ENCODE measurements around the gene SLC5A1.
"Not testable (repeated sequence)": the region's sequence is repeated elsewhere in the genome, so short reads cannot be mapped to it uniquely, and the experiment has no call there.

Gene SLC5A1

GRCh38 chr22:32136881-32137280 lies 93.8 kb downstream of the SLC5A1 start:
- Mint-ChIP-seq H3K4me1 (ENCODE audit: low read depth) (peaks cover 25% of the 10 kb centered on the region), H3K4me3 (peak overlapping the region; percentile 80)
- not testable (repeated sequence) for H3K27me3 Mint-ChIP-seq; H3K36me3 Mint-ChIP-seq; H3K27ac Mint-ChIP-seq; H3K9me3 Mint-ChIP-seq (ENCODE audit: low read depth)

DNA sequence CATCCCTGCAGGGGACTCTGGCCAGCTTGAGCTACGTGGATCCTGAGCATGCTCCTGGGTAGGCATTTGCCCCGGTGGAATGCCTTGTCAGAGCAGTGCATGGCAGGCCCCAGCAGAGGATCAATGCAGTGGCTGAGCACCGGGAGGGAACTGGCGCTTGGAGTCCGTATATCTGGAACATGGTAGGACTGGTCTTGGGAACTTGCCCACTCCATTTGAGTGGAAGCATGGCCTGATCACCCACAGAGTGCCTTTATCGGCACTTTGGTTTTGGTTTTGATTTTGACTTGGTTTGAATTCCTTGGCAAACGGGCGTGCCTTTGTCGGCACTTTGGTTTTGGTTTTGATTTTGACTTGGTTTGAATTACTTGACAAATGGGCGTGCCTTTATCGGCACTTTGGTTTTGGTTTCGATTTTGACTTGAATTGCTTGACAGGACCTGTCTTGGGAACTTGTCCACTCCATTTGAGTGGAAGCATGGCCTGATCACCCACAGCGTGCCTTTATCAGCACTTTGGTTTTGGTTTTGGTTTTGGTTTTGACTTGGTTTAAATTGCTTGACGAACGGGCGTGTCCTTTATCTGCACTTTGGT lies 94.8 kb downstream of the SLC5A1 start:
- peaks cover 33% of the 10 kb centered on the region for H3K4me1 Mint-ChIP-seq (ENCODE audit: low read depth)
- not testable (repeated sequence) for H3K36me3 Mint-ChIP-seq; H3K27me3 Mint-ChIP-seq; H3K9me3 Mint-ChIP-seq (ENCODE audit: low read depth)
- H3K27ac Mint-ChIP-seq: peak overlapping the region; percentile 74
- H3K4me3 Mint-ChIP-seq: peak overlapping the region; percentile 80

GRCh38 chr22:32138576-32138975 lies 95.5 kb downstream of the SLC5A1 start:
- peak overlapping the region; percentile 74 for H3K27ac Mint-ChIP-seq
- H3K27me3 Mint-ChIP-seq; H3K36me3 Mint-ChIP-seq; H3K9me3 Mint-ChIP-seq (ENCODE audit: low read depth): not testable (repeated sequence)
- H3K4me3 Mint-ChIP-seq: peak overlapping the region; percentile 80
- peaks cover 37% of the 10 kb centered on the region for H3K4me1 Mint-ChIP-seq (ENCODE audit: low read depth)

DNA sequence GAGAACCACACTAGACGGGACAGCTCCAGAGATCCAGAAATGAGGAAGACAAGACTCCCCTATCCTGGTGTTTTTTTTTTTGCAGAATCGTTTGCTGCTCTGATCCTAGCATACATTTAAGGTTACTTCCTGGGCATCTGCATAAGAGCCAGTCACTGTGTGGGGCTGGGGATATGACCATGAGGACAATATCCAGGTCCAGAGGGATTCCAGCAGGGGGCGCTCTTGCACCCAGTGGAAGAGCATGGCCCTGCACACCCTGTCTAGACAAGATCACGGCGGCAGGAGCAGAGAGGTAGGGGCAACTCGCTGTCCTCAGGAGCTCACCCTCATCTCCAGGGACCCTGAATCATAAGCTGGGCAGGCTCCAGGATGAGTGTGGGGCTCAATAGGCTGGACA lies 97.6 kb downstream of the SLC5A1 start:
- peaks cover 50% of the 10 kb centered on the region for H3K4me1 Mint-ChIP-seq (ENCODE audit: low read depth)
- not testable (repeated sequence) for H3K9me3 Mint-ChIP-seq (ENCODE audit: low read depth); H3K27ac Mint-ChIP-seq; H3K4me3 Mint-ChIP-seq; H3K27me3 Mint-ChIP-seq; H3K36me3 Mint-ChIP-seq

DNA sequence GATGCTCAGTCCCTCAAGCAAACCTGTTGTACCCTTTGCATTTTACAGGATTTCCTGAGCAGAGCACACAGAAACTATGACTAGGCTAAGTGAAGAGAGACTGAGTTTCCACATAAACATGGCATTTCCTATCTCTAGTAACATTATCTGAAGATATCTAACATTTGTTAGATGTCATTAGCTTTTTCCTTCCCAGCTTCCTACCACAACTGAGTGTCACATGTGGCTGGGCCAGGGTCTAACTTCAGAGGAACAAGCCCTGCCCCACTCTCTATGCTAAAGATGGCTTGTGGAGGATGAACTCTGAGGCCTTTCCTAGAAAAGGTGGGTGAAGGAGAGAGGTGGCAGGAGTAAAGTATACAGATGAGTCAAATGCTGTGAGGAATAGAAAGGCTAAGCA lies 99.5 kb downstream of the SLC5A1 start:
- Mint-ChIP-seq H3K4me1 (ENCODE audit: low read depth) (peaks cover 45% of the 10 kb centered on the region), H3K4me3 (peak overlapping the region; percentile 18)

DNA sequence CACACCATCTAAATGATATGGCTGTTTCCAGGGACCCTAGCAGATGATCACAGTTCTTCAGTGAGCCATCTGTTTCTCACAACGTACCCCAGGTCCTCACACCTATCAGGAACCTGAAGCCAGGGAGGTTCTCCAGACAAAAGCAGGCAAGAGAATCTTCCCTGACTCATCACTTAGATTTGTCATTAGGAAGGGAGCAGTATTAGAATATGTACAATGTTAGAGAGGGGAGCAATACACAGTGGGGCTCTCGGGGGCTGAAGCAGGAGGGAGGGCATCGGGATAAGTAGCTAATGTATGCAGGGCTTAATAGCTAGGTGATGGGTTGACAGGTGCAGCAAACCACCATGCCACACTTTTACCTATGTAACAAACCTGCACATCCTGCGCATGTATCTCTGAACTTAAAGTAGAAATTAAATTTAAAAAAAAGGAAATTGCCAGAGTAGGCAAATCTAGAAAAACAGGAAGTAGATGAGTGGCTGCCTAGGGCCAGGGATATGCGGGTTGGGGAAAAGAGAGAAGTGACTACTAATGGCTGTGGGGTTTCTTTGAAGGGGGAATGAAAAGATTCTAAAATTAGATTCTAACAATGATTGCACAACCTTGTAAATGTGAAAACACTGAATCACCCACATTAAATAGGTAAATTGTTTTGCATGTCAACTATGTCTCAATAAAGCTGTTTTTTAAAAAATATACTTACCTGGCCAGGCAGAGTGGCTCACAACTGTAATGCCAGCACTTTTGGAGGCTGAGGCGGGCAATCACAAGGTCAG lies 101.6 kb downstream of the SLC5A1 start:
- Mint-ChIP-seq H3K4me3 (peak overlapping the region; percentile 15), H3K36me3 (peaks cover 3% of the 10 kb centered on the region), H3K27ac (peak overlapping the region; percentile 37), H3K4me1 (ENCODE audit: low read depth) (peaks cover 35% of the 10 kb centered on the region), H3K27me3 (no peaks in the 10 kb centered on the region), H3K9me3 (ENCODE audit: low read depth) (peaks cover 3% of the 10 kb centered on the region)

More for the DNA sequence above, 99.5 kb downstream of the SLC5A1 start:
- no peaks in the 10 kb centered on the region for H3K27me3 Mint-ChIP-seq
- no peaks in the 10 kb centered on the region for H3K36me3 Mint-ChIP-seq
- peak overlapping the region; percentile 87 for H3K27ac Mint-ChIP-seq
- H3K9me3 Mint-ChIP-seq (ENCODE audit: low read depth): peaks cover 3% of the 10 kb centered on the region

GRCh38 chr22:32147128-32147527 lies 104.1 kb downstream of the SLC5A1 start:
- H3K9me3 Mint-ChIP-seq (ENCODE audit: low read depth); H3K36me3 Mint-ChIP-seq; H3K27ac Mint-ChIP-seq; H3K27me3 Mint-ChIP-seq; H3K4me3 Mint-ChIP-seq: not testable (repeated sequence)
- H3K4me1 Mint-ChIP-seq (ENCODE audit: low read depth): peaks cover 29% of the 10 kb centered on the region

DNA sequence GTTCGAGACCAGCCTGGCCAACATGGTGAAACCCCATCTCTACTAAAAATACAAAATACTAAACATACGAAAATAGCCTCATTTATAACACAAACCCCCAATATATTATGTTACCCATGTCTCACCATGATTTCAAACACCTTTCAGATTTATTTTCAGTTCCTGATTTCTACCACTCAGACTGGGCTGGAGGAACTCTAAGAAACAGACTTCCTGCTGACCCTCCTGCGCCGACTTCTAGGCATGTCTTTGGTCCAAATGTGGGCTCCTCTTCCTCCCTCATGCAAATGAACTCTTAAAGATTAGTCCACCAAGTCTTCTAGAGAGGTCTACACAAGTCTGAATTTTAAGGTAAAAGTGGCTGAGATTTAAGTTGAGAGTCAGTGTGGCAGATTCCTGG lies 105.3 kb downstream of the SLC5A1 start:
- H3K36me3 Mint-ChIP-seq; H3K27me3 Mint-ChIP-seq; H3K9me3 Mint-ChIP-seq (ENCODE audit: low read depth); H3K27ac Mint-ChIP-seq; H3K4me3 Mint-ChIP-seq: not testable (repeated sequence)
- peaks cover 20% of the 10 kb centered on the region for H3K4me1 Mint-ChIP-seq (ENCODE audit: low read depth)

DNA sequence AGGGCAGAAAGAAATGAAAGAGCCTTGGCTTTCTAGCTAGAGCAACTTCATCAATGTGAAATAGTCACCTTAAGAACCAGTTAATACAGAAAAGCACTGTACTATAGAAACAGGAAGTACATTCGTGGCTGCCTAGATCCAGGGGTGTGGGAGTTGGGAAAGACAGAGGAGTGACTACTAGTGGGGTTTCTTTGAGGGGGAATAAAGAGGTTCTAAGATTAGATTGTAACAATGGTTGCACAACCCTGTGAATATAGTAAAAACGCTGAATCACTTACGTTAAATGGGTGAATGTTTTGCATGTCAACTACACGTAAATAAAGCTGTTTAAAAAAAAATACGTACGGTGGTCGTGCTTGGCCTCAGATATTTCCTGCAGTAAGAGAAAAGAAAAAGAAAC lies 107.6 kb downstream of the SLC5A1 start:
- H3K27me3 Mint-ChIP-seq; H3K27ac Mint-ChIP-seq; H3K9me3 Mint-ChIP-seq (ENCODE audit: low read depth); H3K4me1 Mint-ChIP-seq (ENCODE audit: low read depth); H3K36me3 Mint-ChIP-seq; H3K4me3 Mint-ChIP-seq: not testable (repeated sequence)

DNA sequence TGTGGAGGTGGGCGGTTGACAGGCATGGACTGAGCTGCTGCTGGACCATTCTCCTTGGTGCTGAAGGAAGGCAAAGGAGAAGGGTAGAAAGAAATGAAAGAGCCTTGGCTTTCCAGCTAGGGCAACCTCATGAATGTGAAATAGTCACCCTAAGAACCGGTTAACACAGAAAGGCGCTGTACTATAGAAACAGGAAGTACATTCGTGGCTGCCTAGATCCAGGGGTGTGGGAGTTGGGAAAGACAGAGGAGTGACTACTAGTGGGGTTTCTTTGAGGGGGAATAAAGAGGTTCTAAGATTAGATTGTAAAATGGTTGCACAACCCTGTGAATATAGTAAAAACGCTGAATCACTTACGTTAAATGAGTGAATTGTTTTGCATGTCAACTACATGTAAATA lies 108.6 kb downstream of the SLC5A1 start:
- not testable (repeated sequence) for H3K4me1 Mint-ChIP-seq (ENCODE audit: low read depth); H3K27ac Mint-ChIP-seq; H3K9me3 Mint-ChIP-seq (ENCODE audit: low read depth); H3K4me3 Mint-ChIP-seq; H3K36me3 Mint-ChIP-seq; H3K27me3 Mint-ChIP-seq

DNA sequence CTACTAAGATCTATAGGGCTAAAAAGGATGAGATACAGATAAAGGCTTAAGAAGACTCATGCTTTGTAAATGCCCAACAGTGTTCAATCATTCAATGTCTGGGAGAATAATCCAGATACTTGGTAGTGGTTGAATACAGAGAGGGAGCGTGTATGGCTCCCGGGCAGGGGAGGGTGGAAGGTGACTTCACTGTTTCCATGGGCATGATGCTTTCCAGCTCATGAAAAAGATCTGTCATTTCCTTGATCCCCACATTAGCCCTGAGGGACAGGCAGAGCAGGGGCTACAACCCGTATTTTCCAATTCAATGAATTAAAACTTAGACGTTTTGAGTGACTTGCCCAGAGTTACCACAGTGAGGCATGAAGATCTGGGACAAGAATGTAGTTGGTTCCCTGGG lies 111.7 kb downstream of the SLC5A1 start:
- not testable (repeated sequence) for H3K36me3 Mint-ChIP-seq; H3K4me1 Mint-ChIP-seq (ENCODE audit: low read depth); H3K9me3 Mint-ChIP-seq (ENCODE audit: low read depth); H3K27me3 Mint-ChIP-seq; H3K4me3 Mint-ChIP-seq; H3K27ac Mint-ChIP-seq

DNA sequence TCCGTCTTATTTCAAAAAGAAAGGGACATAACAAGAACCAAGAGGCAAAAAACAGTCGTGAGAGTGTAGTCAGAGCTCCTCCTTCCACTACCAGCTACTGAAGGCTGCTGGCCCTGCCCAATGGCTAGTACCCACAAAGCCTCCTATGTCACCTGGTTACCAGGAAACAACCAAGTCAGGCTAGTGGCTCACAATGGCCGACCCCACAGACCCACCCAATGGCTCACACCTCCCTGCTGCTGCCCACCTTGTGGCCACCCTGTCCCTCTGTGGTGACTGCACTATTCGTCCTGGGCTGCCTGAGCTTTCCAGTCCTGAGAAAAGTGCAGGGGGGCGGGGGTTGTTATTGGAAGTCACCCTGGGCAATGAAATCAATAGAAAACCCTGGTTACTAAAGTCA lies 114.6 kb downstream of the SLC5A1 start:
- not testable (repeated sequence) for H3K4me1 Mint-ChIP-seq (ENCODE audit: low read depth); H3K9me3 Mint-ChIP-seq (ENCODE audit: low read depth); H3K36me3 Mint-ChIP-seq; H3K27me3 Mint-ChIP-seq; H3K4me3 Mint-ChIP-seq; H3K27ac Mint-ChIP-seq

GRCh38 chr22:32158712-32159533 lies 115.9 kb downstream of the SLC5A1 start, which contains the start of gene C22orf42:
C22orf42 (minus strand) TSS chr22:32159303; CDS start chr22:32159215, 88 bp downstream.
- Mint-ChIP-seq H3K27me3 (peaks cover 6% of the 10 kb centered on the region), H3K4me3 (no peak within 1 kb of the TSS), H3K9me3 (ENCODE audit: low read depth) (no peaks in the 10 kb centered on the region), H3K27ac (no peak within 1 kb of the TSS), H3K36me3 (no peaks in the 10 kb centered on the region), H3K4me1 (ENCODE audit: low read depth) (peaks cover 3% of the 10 kb centered on the region)

- H3K27me3 Mint-ChIP-seq; H3K4me3 Mint-ChIP-seq; H3K9me3 Mint-ChIP-seq (ENCODE audit: low read depth); H3K36me3 Mint-ChIP-seq; H3K27ac Mint-ChIP-seq; H3K4me1 Mint-ChIP-seq (ENCODE audit: low read depth): not testable (repeated sequence)
Measured at GRCh38 chr22:32160411-32160810, 117.3 kb downstream of the SLC5A1 start.
